Stimulated activated CD4-positive, alpha-beta T cell treated with anti-CD3 and anti-CD28 coated beads, Interleukin-4, amount 100 ng/mL, for 24 hours (primary cell): ENCODE measurements around the gene ORC6.

Source experiments
- DNase-seq: peaks from one replicate; pipeline ENCODE4 v3.0.0-alpha.2; 2020

Gene ORC6

DNA sequence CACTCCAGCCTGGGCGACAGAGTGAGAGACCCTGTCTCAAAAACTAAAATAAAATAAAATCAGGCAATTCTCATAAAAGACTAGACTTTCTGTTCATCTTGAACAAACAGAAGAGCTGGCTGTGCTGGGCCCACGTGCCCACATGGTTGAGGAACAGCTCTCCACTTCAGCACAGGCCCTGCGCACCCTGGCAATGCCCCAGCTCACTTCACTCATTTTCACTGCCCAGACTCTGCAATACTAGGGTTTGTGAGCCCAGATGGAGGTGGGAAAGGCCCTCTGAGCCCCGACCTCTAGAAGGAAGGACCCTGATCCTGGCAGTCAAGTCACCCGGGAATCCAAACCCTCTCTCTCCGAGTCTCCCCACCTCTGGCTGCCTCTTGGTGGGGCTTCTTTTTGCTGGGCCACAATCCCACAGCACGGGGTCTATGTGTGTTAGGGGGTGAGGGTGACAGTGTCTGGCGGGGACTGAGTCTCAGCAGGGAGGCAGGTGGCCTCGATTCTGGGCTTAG is 43.9 kb downstream of the ORC6 start:
- DNase-seq = no peak

DNA sequence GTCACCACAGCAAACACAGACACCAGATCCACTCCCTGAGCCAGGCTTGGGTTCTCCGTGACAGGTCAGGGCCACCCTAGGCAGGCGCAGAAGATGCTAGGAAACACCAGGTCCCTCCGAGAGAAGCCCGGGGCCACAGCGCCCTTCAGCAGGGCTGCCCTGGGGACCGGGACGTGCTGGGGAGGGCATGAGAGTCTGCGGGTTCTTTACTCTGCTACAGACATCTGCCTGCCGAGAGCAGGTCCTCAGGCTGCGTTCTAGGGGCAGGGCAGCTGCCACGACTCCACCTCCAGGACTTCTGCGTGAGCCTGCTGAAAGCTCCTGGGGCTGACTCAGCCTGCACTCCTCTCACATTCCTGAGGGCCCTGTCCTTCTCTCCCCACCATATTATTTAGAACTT is 47.2 kb downstream of the ORC6 start:
- DNase-seq = no peak

DNA sequence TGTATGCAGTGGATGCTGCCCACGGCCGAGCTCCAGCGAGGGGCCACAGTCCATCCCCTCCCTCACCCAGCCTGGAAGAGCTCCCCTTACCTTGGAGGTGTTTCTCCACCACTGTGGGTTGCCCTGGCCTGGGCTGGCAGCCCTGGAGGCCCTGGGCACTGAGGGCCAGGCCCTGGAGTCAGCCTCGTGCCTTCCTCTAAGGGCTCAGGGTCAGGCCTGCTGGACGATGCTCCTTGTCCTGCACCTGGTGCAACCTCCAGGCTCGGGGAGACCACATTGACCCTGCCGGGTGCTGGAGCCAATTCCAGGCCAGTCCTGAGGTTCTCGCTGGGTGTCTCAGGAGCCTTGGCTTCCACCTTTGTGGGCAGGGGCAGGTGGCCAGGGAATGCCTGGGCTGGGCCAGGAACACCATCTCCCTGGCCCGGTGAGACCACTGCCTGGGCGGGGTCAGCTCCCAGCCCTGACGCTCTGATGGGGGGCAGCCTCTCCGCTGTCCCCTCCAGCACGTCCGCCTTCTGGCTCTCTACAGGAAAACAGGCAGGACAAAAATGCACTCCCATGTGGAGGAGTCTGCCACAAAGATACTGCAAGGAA is 48.3 kb downstream of the ORC6 start:
- no peak for DNase-seq

DNA sequence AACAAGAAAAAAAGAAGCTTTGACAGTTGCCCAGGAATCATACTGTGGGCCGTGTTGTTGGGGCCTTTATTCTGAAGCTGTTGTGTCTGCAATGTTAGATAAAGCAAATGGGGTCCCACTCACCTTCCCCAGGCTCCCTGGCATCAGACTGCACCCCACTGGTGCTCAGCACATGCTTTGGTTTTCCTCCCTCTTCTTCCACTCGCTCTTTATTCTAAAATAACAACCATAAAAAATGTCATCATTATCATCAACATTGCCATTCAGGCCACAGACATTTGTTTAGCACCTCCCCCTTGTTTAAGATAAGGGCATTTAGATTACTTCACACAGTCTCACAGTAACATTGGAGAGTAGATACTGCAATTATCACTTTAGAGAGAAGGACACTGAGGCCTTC is 50.5 kb downstream of the ORC6 start:
- no peak for DNase-seq

DNA sequence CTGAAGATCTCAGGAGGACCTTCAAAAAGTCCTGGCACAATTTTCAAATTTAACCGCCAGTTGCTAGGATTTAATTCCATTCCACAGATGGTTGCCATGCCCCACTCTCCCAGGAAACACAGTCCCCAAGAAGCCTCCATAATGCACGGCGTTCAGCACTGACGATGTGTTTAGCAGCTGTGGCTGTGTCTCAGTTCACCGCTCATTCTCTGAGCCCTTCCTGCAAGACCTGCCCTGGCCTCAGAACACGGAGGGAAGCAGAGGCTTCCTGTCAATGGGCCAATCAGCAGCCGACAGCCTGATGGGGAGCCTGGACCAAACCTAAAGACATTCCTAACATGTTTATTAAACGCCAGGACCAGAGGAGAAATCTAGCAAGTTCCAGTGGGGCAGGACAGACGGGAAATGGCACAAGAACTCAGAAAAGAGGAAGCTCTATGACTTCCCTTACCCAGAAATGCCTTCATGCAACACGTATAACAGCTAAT is 53.8 kb downstream of the ORC6 start:
- no peak for DNase-seq

DNA sequence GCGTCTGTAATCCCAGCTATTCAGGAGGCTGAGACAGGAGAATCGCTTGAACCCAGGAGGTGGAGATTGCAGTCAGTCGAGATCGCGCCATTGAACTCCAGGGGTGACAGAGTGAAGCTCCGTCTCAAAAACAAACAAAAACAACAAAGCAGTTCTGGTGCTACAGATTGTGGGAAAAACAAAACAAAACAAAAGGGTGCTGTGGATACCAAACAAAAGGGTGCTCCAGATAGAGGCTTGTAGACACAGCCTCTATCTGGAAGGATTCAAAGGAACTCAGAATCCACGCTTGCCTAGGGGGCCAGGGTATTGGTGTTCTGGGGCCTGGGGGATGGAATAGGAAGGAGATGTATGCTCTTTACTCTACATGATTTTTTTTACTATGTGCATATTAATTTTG is 56.2 kb downstream of the ORC6 start:
- no peak for DNase-seq

DNA sequence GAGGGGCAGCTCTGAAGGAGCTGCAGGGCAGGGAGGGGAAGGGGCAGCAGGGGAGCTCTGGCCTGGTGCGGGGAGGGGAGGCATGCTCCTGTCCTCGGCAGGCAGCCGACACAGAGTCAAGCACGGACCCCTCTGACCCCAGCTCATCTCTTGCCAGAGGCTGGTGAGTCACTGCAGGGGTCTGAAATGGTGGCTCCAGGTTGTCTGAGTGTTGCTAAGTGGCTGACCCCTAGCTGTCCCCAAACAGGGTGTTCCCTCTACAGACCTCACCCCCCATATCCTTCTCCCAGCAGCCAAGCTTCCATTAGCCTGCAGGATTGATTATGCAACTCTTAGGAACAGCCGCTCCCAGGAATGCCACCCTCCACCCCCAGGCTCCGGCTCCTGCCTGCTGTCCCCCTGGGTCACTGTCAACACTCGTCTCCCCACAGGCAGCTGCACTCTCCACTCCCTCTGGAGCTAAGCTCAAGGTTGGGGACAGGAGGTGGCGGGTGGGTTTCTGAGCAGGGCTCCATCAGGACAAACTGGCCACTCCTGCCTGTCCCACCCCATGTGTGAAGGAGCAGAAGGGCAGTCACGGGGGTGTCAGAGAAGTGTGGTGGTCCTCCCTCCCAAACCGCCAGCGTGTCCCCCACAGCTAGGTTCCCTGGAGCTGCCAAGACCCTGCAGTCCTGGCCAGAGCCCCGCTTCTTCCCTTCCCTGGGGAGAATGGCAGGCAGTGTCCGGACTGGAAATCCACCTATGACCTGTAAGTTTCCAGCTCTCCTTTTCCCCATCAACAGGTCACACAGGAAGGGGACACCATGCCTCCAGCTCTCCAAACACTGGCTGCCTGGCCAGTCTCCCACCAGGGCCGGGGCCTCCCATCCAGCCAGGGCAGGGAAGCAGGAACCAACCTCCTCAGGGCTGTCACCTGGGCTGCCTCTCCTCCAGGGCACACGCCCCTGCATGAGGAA is 57.6 kb downstream of the ORC6 start:
- DNase-seq = no peak
